D721Med (cell line): Measurements from ENCODE around the gene MALRD1.

Experiments
- DNase-seq: peaks from one replicate; pipeline ENCODE4 v3.0.0; 2011; ENCODE audit warnings: low spot score; ENCODE audit not compliant: insufficient read length
- FAIRE-seq: peaks from 2 replicates; lab custom pipeline; 2011; peaks lifted over from hg19 to GRCh38; lab: Jason Lieb, UNC
- TF ChIP-seq, protein P1 (sequence below): IDR thresholded peaks from 2 replicates; pipeline ENCODE4 v1.5.1; 2012; ENCODE audit warnings: mild to moderate bottlenecking, control low read depth; ENCODE audit not compliant: insufficient read depth; ENCODE audit errors: missing control alignments

MALRD1 gene

DNA sequence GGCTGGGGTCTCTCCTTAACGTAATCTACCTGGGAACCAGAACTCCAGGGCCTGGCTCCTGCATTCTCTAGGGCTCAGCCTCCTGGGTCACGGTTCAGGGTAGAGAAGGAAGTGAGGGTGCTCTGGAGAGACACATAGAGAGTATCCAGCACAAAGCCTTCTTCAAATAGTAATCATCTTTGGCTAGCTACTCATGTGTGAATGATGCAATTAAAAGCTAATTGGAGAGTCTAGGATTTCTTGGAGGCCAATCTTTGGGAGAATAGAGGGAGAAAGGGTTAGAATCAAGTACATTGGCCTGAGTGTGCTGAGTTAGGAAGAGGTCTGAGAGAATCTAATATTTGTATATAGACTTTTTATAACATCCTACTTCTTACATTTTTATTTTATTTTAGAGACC lies 24.0 kb upstream of the MALRD1 start:
- no peak for FAIRE-seq

GRCh38 chr10:19031763-19032162 lies 16.8 kb upstream of the MALRD1 start:
- no peak for DNase-seq
- TF ChIP-seq, protein P1, sequence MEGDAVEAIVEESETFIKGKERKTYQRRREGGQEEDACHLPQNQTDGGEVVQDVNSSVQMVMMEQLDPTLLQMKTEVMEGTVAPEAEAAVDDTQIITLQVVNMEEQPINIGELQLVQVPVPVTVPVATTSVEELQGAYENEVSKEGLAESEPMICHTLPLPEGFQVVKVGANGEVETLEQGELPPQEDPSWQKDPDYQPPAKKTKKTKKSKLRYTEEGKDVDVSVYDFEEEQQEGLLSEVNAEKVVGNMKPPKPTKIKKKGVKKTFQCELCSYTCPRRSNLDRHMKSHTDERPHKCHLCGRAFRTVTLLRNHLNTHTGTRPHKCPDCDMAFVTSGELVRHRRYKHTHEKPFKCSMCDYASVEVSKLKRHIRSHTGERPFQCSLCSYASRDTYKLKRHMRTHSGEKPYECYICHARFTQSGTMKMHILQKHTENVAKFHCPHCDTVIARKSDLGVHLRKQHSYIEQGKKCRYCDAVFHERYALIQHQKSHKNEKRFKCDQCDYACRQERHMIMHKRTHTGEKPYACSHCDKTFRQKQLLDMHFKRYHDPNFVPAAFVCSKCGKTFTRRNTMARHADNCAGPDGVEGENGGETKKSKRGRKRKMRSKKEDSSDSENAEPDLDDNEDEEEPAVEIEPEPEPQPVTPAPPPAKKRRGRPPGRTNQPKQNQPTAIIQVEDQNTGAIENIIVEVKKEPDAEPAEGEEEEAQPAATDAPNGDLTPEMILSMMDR = no peak
- no peak for FAIRE-seq

More for the DNA sequence above, 24.0 kb upstream of the MALRD1 start:
- TF ChIP-seq, protein P1 = no peak
- no peak for DNase-seq

DNA sequence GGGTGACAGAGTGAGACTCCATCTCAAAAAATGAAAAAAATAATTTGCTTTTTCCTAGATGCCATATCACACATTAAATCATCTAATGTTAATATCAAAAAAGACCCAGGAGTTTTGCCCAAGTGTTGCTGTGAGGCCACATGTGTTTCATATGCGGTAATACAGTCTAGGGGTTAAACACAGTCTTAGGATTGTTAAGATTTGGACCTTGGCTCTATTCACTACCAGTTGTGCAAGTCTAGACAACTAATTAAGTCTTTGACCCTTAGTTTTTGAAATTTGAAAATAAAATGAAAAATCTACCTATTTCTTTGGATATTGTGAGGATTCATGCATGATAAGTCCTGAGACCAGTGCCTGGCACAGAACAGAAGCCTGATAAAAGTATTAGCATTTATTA lies 14.9 kb upstream of the MALRD1 start:
- FAIRE-seq (no peak), DNase-seq (no peak)
- TF ChIP-seq, protein P1 = no peak

DNA sequence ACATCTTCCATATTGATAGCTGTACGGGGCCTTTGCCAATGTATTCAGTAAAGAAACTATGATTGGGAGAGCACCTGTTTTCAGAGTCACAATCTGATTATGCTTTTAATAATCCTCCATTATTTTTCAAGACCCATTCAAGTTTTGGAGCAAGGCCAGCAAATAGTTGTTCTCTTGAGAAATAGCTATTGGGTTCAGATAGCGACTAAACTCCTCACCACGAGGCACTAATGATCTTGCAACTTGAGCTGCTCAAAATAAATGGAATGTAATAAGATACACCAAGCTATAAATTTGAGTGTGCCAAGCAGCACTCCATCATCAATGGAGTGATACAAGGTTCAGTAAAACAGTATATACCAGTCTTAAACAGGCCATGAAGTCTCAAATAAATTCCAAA lies 7.4 kb upstream of the MALRD1 start:
- FAIRE-seq (no peak), DNase-seq (no peak)
- TF ChIP-seq, protein P1 = no peak

GRCh38 chr10:19043431-19043830 lies 5.2 kb upstream of the MALRD1 start:
- no peak for DNase-seq
- TF ChIP-seq, protein P1 = no peak
- no peak for FAIRE-seq

- TF ChIP-seq, protein P1 = no peak
- no peak for DNase-seq
Measured at GRCh38 chr10:19046679-19047078, 1.9 kb upstream of the MALRD1 start.

GRCh38 chr10:19048891-19049290 lies 290 bp downstream of the MALRD1 start:
- FAIRE-seq = no peak
- DNase-seq = no peak
- TF ChIP-seq, protein P1 = no peak

More at GRCh38 chr10:19046679-19047078, 1.9 kb upstream of the MALRD1 start:
- FAIRE-seq = no peak
